OCI-LY3 (cell line): ENCODE results near the gene AMBRA1.

Source experiments
- CTCF ChIP-seq: fragments of 200-600, 300-600 bp; sonication (generic); IDR thresholded peaks from 2 replicates; pipeline ENCODE4 v1.5.1; 2014; ENCODE audit warnings: antibody characterized with exemption, low read length, low read depth
- EZH2phosphoT487 ChIP-seq: fragments of 200-600 bp; shearing (Covaris generic); IDR thresholded peaks from 2 replicates; pipeline ENCODE4 v1.6.1; 2018; ENCODE audit warnings: antibody characterized with exemption, mixed run types, low read depth

- no peak for TF ChIP-seq CTCF
- no peak for TF ChIP-seq EZH2phosphoT487
Observed at GRCh38 chr11:46628961-46629360, 35.1 kb upstream of the AMBRA1 start.
